GM21515 (cell line): Measurements from ENCODE around the gene TFDP1.

Experiments
- ATAC-seq: cut with Tn5 transposase; IDR thresholded peaks from one replicate; pipeline ENCODE4 v1.9.1; 2021; ENCODE audit not compliant: unreplicated experiment

The TFDP1 gene

DNA sequence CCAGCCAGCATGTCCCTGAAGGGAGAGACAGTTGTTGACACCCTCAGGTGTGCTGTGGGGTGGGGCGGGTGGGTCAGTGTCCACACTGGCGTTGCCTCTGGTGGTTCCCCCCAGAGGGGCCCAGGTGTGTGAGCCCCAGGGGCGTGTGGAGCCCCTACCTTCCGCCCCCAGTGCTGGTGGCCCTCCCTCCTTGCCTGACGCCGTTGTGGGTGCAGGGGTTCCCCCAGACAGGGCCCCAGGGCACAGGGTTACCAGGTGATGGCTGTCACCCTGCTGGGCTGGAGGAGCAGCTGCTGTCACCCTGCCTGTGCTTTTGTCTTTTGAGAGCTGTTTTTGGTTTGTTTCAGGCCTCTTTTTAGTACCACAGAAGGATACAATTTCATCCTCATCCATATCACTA lies 46.3 kb downstream of the TFDP1 start:
- no peak for ATAC-seq

DNA sequence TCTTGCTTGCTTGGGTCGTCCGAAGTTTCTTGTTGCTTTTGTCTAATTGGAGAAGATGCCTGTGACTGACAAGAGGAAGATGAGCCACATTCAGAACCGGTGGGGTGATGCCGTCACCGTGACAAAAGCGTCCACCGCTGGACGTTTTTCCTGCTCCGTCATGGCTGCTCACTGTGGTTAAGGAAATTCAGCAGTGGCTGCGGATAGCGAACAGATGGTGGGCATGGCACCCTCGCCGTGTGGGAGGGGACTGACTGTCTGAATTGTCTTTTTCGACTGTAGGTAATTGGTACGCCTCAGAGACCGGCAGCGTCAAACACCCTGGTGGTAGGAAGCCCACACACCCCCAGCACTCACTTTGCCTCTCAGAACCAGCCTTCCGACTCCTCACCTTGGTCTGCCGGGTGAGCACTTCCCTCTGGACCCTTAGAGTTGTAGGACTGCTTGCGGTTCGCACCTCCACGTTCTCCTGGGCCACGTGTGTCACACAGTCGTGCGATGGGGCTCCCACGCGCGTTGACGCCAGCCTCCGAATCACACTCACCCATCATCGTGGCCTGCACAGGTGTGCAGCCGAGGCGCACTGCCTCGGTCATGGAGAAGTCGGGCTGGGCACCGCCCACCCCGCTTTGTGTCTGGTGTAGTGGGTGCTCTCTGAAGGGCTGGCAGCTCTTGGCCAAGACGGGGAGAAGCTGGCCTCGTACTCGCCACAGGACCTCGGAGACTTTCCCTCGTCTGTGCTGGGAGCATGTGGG lies 47.0 kb downstream of the TFDP1 start:
- no peak for ATAC-seq

DNA sequence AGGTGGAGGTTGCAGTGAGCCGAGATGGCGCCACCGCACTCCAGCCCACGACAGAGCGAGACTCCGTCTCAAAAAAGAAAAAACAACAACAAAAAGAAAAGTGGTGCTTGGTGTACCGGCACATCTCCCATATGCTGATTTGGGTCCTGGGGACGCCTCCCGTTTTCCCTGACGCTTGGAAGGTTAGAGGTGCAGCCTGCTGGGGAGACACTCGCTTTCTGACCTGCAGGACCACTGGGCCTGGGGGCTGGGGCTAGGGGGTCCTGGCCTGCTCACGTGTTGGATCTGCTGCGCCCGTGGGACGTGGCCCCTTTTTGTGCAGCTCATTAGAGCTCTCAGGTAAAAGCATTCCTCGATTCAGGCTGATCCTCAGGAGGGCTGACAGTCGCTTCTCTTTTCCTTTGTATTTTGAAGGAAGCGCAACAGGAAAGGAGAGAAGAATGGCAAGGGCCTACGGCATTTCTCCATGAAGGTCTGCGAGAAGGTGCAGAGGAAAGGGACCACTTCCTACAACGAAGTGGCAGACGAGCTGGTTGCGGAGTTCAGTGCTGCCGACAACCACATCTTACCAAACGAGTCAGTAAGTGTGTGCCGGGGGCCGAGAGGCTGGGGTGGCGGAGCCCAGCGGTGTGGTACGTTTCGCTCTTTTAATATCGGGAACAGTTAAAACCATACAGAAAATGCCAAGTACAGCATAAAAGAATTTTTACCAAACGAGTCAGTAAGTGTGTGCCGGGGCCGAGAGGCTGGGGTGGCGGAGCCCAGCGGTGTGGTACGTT lies 48.3 kb downstream of the TFDP1 start:
- ATAC-seq: no peak

DNA sequence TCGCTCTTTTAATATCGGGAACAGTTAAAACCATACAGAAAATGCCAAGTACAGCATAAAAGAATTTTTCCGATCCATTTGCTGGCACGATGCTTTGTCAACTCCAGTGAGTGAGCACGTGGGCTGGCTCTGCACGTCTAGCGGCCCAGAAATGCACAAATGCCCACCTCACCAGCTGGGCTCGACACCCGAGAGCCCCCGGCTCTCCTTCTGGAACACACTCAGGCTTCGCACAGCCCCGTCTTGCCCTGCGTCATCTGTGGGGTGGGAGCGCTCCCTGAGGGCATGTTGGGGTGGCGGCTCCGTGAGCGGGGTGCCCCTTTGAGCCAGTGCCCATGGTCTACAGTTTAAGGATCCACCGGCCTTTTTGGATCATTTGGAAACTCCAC lies 48.9 kb downstream of the TFDP1 start:
- no peak for ATAC-seq

DNA sequence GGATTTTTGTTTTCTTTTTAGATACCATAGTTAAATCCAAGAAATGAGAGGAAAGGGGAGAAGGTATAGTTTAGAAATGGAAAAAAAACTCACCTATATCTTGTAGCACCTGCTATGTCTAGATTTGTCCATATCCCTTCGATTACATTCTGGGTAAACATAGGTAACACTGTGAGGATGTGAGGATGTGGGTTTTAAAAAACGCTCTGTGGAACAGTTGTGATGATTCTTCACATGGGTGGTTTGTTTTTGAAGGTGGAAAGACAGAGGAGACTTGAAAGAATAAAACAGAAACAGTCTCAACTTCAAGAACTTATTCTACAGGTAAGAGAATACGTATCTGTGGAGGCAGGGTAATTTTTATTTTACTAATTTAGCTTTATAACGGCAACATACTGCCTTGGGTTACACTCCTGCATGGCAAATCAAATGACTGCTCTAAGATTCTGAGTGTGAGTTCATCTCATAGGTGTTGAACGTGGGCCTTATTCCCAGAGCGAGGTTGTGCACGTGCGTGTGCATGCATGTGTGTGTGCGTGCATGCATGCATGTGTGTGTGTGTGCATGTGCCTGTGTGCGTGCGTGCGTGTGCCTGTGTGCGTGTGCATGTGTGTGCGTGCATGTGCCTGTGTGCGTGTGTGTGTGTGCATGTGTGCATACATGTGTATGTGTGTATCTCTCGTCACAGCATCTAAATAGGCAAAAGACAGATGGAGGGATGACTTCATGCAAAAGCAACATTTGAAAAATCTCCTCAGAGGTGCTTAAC lies 49.9 kb downstream of the TFDP1 start:
- ATAC-seq: no peak

DNA sequence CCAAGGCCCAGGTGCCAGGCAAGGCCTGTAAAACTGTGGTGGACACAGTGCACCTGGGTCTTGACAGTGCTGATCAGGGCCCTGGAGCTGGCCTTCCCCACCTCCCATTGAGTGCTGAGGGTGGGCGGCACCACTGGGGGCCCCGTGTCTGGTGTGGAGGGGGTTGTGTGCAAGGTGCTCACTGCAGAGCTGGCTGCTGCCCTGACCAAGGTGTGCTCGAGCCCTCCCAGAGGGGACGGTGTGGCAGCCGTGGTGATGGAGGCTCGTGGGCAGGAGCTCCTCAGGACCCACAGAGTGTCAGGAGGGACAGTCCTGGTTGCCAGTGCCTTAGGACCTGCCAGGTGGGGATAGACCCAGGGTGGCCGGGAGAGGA lies 50.5 kb downstream of the TFDP1 start:
- ATAC-seq: no peak

DNA sequence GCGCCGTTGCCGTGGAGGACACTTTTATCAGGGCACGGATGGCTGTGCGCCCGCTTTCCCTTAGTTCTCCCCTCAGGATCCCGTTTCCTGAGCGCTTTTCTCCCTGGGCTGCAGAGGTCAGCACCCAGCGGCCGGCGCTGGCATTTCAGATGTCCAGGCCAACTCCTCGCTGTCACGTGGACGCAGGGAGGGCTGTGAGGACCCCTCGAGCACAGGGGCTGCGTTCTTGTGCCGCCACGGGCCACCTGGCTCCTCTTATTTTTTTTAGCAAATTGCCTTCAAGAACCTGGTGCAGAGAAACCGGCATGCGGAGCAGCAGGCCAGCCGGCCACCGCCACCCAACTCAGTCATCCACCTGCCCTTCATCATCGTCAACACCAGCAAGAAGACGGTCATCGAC lies 51.2 kb downstream of the TFDP1 start:
- no peak for ATAC-seq

DNA sequence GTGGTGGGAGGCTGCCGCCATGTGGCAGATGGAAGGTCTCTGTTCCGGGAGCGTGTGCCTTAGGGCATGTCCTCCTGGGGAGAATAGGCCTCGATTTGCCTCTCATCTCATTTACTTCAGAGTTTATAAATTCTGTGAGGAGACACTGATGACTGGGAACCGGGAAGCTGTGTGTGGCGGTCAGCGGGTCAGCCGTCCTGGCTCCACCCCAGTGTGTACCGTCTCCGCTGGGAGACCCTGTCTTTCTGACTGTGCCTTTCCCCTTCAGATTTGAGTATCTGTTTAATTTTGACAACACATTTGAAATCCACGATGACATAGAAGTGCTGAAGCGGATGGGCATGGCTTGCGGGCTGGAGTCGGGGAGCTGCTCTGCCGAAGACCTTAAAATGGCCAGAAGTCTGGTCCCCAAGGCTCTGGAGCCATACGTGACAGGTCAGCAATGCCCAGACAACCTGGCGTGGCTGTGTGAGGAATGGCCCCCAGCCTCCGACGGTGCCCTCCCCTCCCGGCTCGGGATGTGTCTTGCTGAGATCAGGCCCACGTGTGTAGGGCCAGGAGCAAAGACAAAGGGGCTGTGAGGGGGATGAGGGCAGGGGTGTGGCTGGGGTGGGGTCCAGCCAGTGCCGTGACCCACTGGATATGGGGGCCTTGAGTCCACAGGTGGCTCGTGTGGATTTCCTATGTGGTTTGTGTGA lies 51.9 kb downstream of the TFDP1 start:
- no peak for ATAC-seq

DNA sequence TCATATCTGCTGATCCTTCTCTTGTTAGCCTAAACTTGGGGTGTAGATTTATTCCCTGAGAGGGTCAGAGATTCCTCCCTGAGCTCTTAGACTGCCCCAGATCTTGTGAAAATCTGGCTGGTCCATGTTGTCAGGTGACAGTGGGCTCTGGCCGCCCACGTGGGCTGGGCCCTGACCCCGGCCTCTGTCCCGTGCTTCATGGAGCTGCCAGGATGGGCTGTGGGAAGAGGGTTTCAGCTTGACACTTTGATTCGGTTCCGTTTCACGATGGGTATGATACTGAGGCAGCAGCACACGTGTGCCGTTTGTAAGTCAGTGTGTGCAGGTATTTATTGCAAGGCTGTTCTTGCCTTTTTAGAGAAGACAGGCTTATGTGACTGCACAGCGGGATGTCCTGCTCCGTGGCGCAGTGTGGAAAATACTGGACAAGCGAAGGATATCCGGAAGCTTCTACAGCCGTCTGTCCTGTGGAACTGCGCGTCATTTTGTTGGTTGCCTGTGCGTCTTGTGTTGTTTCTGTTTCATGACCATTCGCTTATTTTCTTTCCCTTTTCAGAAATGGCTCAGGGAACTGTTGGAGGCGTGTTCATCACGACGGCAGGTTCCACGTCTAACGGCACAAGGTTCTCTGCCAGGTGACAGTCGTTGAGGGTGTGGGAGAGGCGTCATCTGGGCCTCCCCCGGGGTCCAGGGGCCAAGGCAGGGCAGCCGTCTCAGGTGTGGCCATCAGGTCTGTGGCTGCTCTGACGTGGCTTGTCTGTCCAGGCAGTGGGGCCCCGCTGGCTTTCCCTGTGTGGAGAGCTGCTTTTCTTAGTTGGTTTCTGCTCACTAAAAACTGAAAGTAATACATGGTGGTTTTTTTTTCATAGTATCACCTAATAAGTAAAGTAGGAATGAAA lies 53.0 kb downstream of the TFDP1 start:
- ATAC-seq: no peak

DNA sequence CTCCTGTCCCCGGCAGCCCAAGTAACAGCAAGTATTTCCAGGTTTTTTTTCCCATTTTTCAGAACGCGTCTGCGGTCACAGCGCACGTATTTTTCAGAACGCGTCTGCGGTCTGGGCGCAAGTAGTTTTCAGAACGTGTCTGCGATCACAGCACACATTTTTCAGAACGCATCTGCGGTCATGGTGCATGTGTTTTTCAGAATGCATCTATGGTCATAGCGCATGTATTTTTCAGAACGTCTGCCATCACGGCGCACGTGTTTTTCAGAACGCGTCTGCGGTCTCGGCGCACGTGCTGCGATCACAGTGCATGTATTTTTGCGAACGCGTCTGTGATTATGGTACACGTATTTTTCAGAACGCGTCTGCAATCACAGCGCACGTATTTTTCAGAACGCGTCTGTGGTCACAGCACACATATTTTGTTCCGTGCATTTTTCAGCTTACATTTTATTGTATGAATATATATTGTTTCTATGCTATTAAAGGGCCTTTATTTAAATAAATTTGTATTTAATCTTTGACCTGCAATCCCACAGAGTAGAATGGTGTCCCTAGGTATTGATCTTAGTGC lies 53.7 kb downstream of the TFDP1 start:
- no peak for ATAC-seq

DNA sequence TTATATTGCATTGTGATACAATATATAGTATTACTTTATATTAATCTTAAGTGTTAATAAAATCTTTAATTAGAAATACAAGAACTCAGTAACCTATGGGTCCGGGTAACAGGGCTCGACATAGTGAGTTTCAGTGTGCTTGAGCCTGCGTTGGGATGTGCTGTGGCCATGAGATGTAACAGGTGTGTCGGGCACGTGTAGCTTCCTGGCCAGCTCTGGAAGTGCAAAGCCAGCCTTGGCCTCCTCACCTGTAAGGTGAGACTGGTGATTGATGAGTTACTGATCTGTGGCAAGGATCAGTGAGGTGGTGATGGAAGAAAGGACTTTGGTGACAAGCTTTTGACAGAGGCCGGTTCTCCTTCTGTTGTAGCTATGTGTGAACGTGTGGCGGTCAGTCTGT lies 54.3 kb downstream of the TFDP1 start:
- no peak for ATAC-seq

DNA sequence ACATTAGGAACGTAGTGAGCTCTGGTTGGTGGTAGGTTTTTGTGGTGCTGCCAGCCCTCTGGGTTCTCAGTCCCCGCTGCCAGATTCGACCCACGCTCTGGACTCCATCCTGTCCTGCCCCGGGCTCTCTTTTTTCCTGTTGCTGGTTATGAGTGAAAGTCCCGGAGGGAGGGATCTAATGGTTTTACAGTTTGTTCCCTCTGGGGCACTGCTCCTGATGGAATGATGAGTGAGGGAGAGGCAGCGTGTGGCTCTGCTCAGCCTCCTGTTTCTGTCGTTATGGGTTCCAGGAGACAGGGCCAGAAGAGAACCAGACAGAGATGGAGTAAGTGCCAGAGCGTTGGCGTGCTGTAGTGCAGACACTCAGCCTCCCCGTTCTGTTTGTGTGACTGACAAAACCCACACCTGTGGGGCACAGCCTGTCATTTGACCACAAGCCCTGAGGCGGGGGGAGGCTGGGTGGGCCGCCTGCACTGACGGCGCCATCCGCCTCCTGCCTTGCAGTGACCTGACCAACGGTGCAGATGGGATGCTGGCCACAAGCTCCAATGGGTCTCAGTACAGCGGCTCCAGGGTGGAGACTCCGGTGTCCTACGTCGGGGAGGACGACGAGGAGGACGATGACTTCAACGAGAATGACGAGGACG lies 55.2 kb downstream of the TFDP1 start:
- ATAC-seq: no peak

DNA sequence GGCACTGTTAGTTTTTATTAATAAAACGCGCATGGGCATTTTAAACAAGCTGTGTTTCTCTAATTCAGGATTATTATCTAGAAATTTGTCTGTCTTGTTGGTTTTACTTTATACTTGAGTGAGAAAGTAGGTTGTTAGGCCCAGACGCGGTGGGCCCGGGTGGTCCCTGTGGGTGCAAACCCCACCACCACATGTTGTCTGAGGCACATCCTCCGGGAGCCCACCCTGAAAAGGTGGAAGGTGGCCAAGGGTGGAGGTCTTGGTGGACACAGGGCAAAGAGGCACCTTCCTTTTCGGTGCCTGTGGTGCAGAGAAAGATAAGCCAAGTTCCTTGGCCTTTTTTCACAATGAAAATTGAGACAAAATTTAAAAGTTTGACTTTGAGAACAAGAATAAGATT lies 56.9 kb downstream of the TFDP1 start:
- no peak for ATAC-seq

DNA sequence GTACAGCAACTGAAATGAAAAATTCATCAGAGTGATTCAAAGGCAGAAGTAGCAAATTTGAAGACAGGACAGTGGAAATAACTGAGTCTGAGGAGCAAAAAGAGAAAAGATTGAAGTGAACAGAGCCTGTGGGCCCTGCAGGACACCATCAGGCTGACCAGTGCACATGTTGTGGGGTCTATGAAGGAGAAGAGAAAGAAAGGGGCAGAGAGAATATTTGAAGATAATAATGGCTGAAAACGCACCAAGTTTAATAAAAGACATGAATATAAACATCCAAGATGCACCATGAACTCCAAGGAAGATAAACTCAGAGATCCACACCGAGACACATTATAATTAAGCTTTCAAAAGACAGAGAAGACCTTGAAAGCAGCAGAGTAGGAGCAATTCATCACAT lies 58.0 kb downstream of the TFDP1 start:
- no peak for ATAC-seq

DNA sequence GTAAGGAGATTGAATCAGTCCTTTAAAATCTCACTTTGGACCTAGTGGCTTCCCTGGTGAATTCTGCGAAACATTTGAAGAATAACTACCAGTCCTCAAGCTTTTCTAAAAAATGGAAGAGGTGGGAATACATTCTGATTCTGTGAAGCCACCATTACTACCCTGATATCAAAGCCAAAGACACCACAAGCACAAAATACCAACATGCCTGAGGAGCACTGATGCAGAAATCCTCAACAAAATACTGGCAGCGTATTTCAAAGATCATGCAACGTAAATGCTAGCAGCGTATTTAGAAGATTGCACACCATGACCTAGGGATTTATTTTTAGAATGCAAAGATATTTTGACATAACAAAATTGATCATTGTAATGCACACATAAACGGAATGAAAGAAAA lies 59.0 kb downstream of the TFDP1 start:
- no peak for ATAC-seq

DNA sequence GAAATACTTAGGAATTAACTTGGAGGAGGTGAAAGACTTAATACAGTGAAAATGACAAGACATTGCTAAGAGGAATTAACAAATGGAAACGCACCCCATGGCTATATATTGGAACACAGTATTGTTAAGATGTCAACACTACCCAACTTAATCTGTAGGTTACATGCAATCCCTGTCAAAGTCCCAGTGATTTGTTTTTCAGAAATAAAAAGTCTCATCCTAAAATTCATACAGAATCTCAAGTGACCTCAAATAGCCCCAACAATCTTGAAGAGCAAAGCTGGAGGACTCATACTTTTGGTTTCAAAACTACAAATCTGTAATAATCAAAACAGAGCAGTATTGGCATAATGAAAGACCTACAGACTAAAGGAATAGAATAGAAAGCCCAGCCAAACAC lies 60.2 kb downstream of the TFDP1 start:
- ATAC-seq: no peak

DNA sequence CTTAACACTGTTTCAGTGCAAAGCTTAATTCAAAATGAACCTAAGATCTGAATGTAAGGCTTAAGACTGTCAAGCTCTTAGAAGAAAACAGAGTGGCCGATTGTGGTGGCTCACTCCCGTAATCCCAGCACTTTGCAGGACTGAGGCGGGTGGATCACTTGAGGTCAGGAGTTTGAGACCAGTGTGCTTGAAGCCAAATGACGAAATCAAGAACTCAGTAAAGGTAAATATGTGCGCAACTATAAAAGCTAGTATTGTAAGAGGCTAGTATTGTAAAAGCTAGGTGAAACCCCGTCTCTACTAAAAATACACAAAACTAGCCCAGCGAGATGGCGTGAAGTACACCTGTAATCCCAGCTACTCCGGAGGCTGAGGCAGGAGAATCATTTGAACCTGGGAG lies 60.8 kb downstream of the TFDP1 start:
- ATAC-seq: no peak

DNA sequence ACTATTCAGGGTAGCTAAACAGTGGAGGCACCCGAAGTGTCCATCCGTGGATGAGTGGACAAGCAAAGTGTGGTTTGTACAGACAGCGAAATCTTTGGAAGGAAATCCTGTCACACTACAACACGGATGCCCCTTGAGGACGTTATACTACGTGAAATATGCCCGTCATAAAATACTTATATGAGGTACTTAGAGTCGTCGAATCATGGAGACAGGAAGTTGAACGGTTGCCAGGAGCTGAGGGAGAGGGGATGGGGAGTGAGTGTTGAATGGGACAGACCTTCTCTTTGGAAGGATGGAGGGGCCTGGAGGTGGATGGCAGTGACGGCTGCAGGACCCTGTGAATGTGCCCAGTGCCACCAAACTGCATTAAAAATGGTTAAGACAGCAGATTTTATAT lies 61.8 kb downstream of the TFDP1 start:
- no peak for ATAC-seq

DNA sequence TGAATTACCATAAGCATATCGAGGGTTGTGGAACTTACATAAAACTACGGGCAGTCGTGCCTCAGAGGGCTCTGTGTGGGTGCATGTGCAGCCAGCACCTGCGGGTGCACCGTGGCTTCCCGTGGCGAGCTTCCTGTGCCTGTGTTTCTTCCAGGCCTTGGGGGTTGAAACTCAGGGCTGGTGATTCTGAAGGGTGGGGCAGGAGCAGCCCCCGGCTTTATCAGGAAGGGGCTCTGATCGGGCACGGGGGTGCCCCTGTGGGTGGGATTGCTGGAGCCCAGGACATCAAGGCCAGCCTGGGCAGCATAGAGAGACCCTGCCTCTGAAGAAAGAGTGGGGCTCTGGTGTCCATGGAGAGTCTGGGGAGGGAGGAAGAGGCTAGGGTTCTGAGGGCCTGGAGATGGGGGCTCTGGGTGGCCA lies 62.4 kb downstream of the TFDP1 start:
- no peak for ATAC-seq
